ENCODE data around the gene INCENP.

GRCh38 chr11:62137276-62137861, 13.6 kb downstream of the INCENP start:
- TF ChIP-seq JUND (IDR thresholded peaks at IDR 0.05): no peak
- no peak for TF ChIP-seq FOXA1 (IDR thresholded peaks at IDR 0.05)
- TF ChIP-seq, protein P1, sequence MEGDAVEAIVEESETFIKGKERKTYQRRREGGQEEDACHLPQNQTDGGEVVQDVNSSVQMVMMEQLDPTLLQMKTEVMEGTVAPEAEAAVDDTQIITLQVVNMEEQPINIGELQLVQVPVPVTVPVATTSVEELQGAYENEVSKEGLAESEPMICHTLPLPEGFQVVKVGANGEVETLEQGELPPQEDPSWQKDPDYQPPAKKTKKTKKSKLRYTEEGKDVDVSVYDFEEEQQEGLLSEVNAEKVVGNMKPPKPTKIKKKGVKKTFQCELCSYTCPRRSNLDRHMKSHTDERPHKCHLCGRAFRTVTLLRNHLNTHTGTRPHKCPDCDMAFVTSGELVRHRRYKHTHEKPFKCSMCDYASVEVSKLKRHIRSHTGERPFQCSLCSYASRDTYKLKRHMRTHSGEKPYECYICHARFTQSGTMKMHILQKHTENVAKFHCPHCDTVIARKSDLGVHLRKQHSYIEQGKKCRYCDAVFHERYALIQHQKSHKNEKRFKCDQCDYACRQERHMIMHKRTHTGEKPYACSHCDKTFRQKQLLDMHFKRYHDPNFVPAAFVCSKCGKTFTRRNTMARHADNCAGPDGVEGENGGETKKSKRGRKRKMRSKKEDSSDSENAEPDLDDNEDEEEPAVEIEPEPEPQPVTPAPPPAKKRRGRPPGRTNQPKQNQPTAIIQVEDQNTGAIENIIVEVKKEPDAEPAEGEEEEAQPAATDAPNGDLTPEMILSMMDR (IDR thresholded peaks at IDR 0.05; ENCODE audit: low read depth, low read length, missing input control): no peak
- TF ChIP-seq, protein P2, sequence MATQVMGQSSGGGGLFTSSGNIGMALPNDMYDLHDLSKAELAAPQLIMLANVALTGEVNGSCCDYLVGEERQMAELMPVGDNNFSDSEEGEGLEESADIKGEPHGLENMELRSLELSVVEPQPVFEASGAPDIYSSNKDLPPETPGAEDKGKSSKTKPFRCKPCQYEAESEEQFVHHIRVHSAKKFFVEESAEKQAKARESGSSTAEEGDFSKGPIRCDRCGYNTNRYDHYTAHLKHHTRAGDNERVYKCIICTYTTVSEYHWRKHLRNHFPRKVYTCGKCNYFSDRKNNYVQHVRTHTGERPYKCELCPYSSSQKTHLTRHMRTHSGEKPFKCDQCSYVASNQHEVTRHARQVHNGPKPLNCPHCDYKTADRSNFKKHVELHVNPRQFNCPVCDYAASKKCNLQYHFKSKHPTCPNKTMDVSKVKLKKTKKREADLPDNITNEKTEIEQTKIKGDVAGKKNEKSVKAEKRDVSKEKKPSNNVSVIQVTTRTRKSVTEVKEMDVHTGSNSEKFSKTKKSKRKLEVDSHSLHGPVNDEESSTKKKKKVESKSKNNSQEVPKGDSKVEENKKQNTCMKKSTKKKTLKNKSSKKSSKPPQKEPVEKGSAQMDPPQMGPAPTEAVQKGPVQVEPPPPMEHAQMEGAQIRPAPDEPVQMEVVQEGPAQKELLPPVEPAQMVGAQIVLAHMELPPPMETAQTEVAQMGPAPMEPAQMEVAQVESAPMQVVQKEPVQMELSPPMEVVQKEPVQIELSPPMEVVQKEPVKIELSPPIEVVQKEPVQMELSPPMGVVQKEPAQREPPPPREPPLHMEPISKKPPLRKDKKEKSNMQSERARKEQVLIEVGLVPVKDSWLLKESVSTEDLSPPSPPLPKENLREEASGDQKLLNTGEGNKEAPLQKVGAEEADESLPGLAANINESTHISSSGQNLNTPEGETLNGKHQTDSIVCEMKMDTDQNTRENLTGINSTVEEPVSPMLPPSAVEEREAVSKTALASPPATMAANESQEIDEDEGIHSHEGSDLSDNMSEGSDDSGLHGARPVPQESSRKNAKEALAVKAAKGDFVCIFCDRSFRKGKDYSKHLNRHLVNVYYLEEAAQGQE (IDR thresholded peaks at IDR 0.05): no peak
- no peak for TF ChIP-seq TAF1 (conservative IDR thresholded peaks at IDR 0.05)
- TF ChIP-seq, protein P3, sequence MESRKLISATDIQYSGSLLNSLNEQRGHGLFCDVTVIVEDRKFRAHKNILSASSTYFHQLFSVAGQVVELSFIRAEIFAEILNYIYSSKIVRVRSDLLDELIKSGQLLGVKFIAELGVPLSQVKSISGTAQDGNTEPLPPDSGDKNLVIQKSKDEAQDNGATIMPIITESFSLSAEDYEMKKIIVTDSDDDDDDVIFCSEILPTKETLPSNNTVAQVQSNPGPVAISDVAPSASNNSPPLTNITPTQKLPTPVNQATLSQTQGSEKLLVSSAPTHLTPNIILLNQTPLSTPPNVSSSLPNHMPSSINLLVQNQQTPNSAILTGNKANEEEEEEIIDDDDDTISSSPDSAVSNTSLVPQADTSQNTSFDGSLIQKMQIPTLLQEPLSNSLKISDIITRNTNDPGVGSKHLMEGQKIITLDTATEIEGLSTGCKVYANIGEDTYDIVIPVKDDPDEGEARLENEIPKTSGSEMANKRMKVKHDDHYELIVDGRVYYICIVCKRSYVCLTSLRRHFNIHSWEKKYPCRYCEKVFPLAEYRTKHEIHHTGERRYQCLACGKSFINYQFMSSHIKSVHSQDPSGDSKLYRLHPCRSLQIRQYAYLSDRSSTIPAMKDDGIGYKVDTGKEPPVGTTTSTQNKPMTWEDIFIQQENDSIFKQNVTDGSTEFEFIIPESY (IDR thresholded peaks at IDR 0.05): no peak
- no peak for TF ChIP-seq MAX (IDR thresholded peaks at IDR 0.05)
- TF ChIP-seq RAD21 (IDR thresholded peaks at IDR 0.05): no peak
- no peak for TF ChIP-seq ATF3 (IDR thresholded peaks at IDR 0.05)
- no peak for TF ChIP-seq EGR1 (IDR thresholded peaks at IDR 0.05; ENCODE audit: low read depth in 2 of 2)
- no peak for TF ChIP-seq YY1 (IDR thresholded peaks at IDR 0.05)
